ENCODE data around the gene TAS2R41. TPM values are rescaled to one million over a fixed set of nuclear protein-coding genes. Genes with fewer than 3 reads are reported as not detected.

Gene TAS2R41
- polyA plus RNA-seq, 12 donors = not detected

DNA sequence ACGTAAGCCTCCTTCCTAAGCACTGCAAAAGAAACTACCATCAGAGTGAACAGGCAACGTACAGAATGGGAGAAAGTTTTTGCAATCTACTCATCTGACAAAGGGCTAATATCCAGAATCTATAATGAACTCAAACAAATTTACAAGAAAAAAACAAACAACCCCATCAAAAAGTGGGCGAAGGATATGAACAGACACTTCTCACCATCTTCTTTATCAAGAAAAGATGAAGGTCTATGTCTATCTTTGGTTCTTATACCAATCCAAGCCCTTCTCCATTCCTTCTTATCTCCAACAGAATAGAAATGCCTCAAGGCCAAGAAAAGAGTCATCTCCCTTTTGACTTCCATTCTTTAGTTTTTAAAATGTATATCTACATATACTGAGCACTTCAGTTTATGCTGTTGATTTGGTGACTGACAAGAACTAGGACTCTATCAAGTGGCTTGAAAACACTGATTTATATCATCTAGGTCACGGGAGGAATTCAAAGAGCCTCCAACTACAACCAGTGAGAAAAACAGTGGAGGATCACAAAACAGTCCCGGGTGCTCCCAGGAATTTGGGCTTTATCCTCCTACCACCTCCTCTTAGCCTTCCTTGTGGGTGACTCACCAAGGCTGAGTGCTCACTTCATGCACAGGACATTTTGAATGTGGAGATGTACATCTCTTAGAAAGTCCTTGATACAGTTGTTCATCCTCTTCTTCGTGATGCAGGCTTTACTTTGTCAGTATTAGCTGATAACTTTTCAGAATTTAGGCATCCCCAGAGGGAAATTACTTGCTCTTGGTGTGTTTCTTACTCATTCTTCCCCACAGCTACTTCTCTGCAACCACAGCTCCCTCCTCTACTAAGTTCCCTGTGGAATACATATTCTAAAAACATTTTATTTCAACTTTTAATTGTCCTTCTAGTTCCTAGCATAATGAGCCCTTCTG lies 15.4 kb downstream of the TAS2R41 start:
- no peak for DNase-seq

GRCh38 chr7:143493751-143494150 lies 16.1 kb downstream of the TAS2R41 start:
- no peak for DNase-seq

DNA sequence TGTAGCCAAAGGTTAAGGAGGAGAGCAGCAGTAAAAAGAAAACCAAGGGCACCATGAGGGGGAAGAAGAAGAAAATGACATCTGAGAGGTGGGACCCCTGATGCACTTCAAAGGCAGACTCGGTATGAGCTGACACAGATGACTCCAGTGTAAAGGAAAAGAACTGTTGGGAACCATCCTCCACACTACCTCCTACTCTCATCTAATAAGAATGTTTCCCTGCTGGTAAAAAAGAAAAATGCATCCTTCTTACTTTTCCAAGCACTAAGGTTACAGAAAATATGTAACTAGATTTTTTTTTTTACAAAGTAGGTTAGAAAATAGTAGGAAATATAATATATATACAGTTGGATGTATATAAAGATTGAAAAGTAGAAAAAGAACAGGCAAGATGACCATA lies 16.9 kb downstream of the TAS2R41 start:
- no peak for DNase-seq

- DNase-seq = no peak
These were observed 18.2 kb downstream of the TAS2R41 start for GRCh38 chr7:143495851-143496250.

GRCh38 chr7:143496263-143496662 lies 18.6 kb downstream of the TAS2R41 start:
- DNase-seq = no peak

- DNase-seq = no peak
These were observed 19.5 kb downstream of the TAS2R41 start for GRCh38 chr7:143497008-143497795.

DNA sequence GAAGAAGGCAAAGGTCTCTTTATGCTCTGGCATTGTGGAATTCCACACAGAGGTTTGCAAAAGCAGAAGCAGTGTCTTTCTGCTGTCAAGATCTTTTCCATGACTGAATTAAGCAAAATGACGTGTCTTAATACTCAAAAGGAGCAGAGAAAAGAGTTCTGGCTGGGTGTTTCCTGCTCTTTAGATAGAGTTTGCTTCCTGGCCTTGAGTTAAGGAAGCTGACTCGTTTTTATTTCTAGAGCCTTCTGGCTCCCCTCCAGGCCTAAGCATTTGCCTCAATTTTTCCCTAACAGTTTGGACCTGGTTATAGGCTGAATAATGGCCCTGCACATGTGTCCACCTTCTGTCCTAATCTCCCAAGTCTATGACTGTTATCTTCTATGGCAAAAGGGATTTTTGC lies 21.6 kb downstream of the TAS2R41 start:
- DNase-seq = peak; percentile 70

DNA sequence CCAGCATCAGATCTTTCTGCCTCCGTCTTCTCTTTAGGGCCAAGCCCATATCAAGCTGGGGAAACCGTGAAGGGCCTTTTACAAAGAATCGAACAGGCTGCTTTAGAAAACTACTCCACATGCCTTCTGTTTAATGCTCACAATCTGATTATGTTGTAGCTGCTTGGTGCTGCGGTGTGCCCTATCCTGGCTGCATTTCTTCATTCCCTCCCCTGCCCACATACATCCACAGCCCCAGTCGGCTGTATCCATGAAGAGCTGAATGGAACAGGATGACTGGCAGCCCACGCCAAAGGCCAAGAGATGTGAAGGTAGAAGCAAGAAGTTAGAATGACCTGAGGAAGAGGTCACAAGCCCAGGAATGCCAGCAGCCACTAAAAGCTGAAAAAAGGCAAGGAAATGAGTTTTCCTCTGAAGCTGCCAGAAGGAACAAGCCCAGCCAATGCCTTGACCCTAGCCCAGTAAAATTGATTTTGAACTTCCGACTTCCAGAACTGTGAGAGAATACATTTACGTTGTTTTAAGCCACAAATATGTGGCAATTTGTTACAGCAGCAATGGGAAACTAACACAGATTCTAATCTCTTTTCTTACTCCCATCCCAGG lies 22.2 kb downstream of the TAS2R41 start:
- DNase-seq = no peak

GRCh38 chr7:143503261-143503660 lies 25.6 kb downstream of the TAS2R41 start:
- no peak for DNase-seq

GRCh38 chr7:143504215-143504936 lies 26.7 kb downstream of the TAS2R41 start:
- no peak for DNase-seq

DNA sequence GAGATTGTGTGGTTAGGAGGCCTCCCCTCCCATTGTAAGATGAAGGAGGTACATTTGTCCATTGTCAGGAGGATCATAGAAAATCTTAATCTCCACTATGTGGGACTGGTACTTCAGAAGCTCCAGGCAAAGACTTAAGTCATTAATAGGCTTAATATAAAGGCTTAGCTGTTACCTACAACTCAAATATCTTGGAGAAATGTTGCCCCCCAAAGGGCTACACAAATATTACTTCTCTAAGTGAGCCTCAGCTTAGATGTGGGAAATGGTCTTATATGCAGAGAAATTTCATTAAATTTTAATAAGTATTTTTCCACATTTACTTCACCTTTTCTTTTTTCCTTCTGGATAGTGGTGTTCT lies 27.2 kb downstream of the TAS2R41 start:
- DNase-seq = no peak

DNA sequence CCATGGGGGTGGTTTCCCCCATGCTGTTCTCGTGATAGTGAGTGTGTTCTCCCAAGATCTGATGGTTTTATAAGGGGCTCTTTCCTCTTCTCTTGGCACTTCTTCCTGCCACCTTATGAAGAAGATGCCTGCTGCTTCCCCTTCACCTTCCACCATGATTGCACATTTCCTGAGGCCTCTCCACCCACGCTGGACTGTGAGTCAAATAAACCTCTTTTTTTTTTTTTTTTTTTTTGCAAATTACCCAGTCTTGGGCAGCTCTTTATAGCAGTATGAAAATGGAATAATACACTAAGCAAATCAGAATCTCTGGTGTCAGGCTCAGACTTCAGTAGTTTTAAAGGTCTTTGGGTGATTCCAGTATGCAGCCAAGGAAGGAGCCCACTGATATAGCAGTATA lies 28.2 kb downstream of the TAS2R41 start:
- DNase-seq = no peak

DNA sequence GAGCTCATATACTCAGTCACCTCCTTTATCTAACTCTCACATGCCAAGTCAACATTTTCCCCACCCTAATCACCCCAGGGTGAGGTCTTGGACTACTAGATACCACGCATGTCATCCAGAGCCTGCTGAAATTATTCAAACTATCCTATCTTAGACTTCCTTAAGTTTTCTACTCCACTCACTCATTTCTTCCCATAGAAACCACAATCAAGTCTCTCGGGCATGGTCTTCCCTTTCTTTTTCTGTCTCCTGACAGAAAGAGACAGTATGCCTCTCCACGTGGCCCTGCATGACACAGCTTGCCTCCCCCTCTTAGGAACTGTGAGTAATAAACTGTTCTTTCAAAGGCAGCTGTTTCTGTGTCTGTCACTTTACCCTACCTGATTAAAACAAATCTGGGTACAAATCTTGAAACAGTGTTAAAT lies 29.4 kb downstream of the TAS2R41 start:
- no peak for DNase-seq

DNA sequence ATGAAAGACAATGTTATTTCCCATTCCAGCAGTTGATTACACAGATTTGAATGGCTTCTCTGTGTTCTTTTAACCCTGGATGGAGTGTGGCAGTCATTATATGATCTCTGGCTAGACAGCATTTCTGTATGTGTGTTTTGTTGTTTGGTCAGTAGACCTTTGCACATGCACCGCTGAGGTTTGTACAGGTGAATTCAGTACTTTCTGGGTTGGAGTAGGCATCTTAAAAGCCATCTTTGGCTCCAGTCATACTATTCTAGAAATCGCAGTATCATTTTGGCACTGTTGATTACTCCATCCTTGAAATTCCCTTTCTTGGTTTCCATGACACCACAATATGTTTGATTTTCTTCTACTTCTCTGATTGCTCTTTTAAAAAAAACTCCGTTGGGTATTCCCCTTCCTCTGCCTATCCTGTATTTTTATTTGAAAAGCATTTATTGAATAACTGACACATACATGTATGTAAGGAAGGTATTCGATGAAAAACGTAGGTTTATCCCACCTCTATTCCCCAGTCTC lies 29.9 kb downstream of the TAS2R41 start:
- DNase-seq = no peak

DNA sequence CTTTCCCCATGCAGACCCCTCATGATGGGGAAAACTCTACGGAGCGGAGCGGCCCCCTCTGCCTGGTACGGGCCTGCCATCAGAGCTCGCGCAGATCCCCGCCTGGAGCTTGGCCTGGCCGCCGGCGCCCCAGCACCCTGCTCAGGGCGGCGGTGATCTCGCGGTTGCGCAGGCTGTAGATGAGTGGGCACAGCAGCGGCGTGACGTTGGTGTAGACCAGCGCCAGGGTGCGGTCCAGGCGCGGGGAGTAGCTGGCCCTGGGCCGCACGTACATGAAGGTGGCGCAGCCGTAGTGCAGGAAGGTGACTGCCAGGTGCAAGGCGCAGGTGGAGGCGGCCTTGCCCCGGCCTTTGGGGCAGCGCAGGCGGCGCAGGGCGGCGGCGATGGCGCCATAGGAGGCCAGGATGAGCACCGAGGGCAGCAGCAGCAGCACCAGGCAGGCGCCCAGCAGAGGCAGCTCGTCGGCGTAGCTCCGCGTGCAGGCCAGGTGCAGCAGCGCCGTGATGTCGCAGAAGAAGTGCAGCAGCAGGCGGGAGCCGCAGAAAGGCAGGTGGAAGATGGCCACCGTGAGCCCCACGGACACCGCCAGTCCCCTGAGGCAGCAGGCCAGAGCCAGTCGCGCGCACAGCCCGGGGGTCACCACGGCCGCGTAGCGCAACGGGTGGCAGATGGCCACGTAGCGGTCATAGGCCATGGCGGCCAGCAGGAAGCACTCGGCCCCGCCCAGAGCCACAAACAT lies 33.4 kb downstream of the TAS2R41 start:
- DNase-seq = no peak

DNA sequence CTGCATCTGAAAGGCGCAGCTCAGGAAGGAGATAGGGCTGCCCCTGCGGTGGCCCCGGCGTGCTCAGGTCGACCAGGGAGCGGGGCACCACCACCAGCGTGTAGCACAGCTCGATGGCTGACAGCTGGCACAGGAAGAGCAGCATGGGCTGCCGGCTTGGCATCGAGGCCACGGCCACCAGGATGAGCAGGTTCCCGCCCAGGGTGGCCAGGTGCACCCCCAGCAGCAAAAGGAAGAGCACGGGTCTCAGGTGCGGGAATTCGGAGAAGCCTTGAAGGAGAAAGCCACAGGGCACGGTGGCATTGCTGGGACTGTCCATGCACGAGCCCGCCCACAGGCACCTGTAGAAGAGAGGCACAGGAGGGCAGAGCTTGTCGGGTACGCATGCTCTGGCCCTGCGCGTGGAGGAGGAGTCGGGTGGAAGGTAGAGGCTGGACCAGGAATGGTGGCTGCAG lies 33.9 kb downstream of the TAS2R41 start:
- DNase-seq = no peak

DNA sequence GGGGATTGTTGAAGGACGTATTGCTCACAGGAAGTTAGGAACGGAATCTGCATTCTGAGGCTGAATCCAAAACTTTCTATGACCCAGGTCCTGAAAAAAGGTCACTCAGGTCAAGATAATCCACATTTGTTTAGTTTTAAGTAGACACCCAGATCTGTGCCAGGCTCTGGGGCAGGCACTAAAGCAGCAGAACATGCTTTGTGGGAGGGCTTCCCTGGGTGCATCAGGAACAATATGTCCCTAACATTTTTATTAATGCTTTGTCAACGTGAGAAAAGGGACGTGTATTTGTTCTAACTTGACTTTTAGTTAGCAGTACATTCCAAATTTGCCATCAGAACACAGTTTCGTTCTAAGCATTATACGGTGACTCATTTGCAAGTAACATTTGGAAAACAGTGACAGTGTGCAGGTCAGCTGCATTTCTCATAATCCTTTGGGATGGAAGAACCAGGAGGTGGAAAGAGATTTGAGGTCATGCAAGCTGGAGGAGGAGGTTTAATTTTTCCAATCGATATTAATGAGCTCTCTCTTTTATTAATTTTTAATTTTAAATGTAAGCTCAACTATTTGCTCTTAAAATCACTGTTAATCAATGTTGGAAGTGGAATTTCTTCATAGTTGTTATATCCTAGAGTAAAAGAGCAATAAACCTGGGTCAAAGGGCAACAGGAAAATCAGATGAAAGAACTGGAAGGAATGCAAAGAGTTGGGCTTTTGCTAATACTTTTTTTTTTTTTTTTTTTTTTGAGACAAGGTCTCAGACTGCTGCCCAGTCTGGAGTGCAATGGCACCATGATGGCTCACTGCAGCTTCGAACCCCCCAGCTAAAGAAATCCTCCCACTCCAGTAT lies 35.0 kb downstream of the TAS2R41 start:
- DNase-seq = no peak

GRCh38 chr7:143514487-143514886 lies 36.8 kb downstream of the TAS2R41 start:
- no peak for DNase-seq

- peak; percentile 44 for DNase-seq
These were observed 37.5 kb downstream of the TAS2R41 start for GRCh38 chr7:143514995-143515735.
